Prostate gland (tissue), 2 donors: ENCODE data around the gene NCAM2. TPM values are rescaled to one million over a fixed set of nuclear protein-coding genes. Genes with fewer than 3 reads are reported as not detected.

Experiments
- DNase-seq: peaks from one replicate; pipeline ENCODE4 v3.0.0-alpha.2; 2019; ENCODE audit warnings: low spot score
- H3K27ac ChIP-seq, 2 donors: fragments of 200-600 bp; sonication (generic); 2 replicates each; pipeline ENCODE4 v1.5.1; 2017 to 2019
- H3K27me3 ChIP-seq: fragments of 200-600 bp; sonication (generic); replicated peaks from 2 replicates; pipeline ENCODE4 v1.5.1; 2019; ENCODE audit not compliant: insufficient read depth
- H3K36me3 ChIP-seq, 2 donors: fragments of 200-600 bp; sonication (generic); 1 replicate in 1 of 2; 2 replicates in 1 of 2; pipeline versions ENCODE4 v1.5.1 to v1.8.1; 2017 to 2019
- H3K4me1 ChIP-seq: fragments of 200-600 bp; sonication (generic); replicated peaks from 2 replicates; pipeline ENCODE4 v1.5.1; 2019
- H3K4me3 ChIP-seq, 2 donors: fragments of 200-600 bp; sonication (generic); 2 replicates each; pipeline ENCODE4 v1.5.1; 2017 to 2019
- H3K9me3 ChIP-seq: fragments of 200-600 bp; sonication (generic); 2 replicates; pipeline ENCODE4 v1.5.1; 2017
- POLR2A ChIP-seq: fragments of 450-650 bp; IDR thresholded peaks from one replicate; pipeline ENCODE4 v1.6.1; 2016; ENCODE audit warnings: antibody characterized with exemption, mild to moderate bottlenecking
- POLR2AphosphoS5 ChIP-seq: sonication (generic); formaldehyde crosslinking; IDR thresholded peaks from one replicate; pipeline ENCODE4 v1.6.1; 2017; ENCODE audit warnings: antibody characterized with exemption
- WGBS: methylation state at CpG from one replicate; pipeline ENCODE4 v1.1.5; 2018; 5-methylcytosine and 5-hydroxymethylcytosine counted together
- intact Hi-C: fragments of 100-400 bp; cut with DNase I; formaldehyde crosslinking; loops from one replicate; pipeline ENCODE4 v1.14.2; 2022
- total RNA-seq, 2 donors: library from RNA; depleted of rRNA; stranded (reverse); fragments of >200 nt; gene quantifications; one replicate each; pipeline ENCODE4 v1.1.0, GENCODE V29; 2016
- TF ChIP-seq, protein P1 (sequence below), 4 experiments: fragments of 200-600 bp in 2 of 4; fragments of 450-650 bp in 2 of 4; sonication (generic) in 2 of 4; IDR thresholded peaks; 1 replicate in 3 of 4; 2 replicates in 1 of 4; pipeline ENCODE4 v1.5.1; 2016 to 2019; ENCODE audit warnings: antibody characterized with exemption in 4 of 4, mild to moderate bottlenecking in 2 of 4, moderate library complexity in 2 of 4

Gene NCAM2
- total RNA-seq, 2 donors from 2014 or later: 1.1 to 21.9 TPM

DNA sequence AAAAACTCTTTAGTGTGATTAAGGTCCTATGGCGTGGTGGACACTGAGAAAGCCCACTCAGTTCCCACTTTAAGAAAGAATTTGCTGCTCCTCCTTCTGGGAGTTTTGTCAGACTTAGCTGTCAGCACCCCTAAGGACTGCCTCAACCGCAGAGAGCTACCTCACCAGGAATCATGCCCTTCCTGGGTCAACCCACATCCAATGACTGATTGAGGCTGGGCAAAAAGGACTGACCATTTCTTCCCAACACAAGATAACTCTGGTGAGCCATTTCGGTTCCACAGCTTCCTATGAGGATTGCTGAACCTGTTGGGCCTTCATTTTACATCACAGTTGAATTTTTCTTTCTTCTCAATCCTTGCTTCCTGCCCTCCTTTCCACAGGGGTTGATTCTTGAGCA lies 197.9 kb downstream of the NCAM2 start:
- no peak for TF ChIP-seq POLR2AphosphoS5
- no peak for TF ChIP-seq POLR2A
- TF ChIP-seq, protein P1, sequence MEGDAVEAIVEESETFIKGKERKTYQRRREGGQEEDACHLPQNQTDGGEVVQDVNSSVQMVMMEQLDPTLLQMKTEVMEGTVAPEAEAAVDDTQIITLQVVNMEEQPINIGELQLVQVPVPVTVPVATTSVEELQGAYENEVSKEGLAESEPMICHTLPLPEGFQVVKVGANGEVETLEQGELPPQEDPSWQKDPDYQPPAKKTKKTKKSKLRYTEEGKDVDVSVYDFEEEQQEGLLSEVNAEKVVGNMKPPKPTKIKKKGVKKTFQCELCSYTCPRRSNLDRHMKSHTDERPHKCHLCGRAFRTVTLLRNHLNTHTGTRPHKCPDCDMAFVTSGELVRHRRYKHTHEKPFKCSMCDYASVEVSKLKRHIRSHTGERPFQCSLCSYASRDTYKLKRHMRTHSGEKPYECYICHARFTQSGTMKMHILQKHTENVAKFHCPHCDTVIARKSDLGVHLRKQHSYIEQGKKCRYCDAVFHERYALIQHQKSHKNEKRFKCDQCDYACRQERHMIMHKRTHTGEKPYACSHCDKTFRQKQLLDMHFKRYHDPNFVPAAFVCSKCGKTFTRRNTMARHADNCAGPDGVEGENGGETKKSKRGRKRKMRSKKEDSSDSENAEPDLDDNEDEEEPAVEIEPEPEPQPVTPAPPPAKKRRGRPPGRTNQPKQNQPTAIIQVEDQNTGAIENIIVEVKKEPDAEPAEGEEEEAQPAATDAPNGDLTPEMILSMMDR (IDR thresholded peaks at IDR 0.05): no peak
- Histone ChIP-seq H3K9me3 (no peaks in the 10 kb centered on the region), H3K4me1 (no peaks in the 10 kb centered on the region), H3K4me3 (no peak overlapping the region), H3K27me3 (no peaks in the 10 kb centered on the region), H3K36me3 (no peaks in the 10 kb centered on the region), H3K27ac (no peak overlapping the region)
- WGBS: 86% methylated on average over 3 of the region's 3 CpGs
- no peak for DNase-seq
- intact Hi-C loops: no loop called here

DNA sequence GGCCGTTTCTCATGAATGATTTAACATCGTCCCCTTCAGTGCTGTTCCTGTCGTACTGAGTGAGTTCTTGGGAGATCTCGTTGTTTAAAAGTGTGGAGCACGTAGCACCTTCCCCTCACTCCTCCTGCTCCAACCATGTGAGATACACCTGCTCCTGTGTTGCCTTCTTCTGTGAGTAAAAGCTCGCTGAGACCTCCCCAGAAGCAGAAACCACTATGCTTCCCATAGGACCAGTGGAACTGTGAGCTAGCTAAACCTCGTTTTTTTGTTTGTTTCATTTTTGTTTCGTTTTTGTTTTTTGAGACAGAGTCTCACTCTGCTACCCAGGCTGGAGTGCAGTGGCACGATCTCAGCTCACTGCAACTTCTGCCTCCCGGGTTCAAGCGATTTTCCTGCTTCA lies 198.6 kb downstream of the NCAM2 start:
- WGBS: 93% methylated on average over 11 of the region's 11 CpGs
- TF ChIP-seq POLR2A: no peak
- TF ChIP-seq, protein P1 (IDR thresholded peaks at IDR 0.05): no peak
- TF ChIP-seq POLR2AphosphoS5: no peak
- H3K4me3 ChIP-seq: no peak overlapping the region

DNA sequence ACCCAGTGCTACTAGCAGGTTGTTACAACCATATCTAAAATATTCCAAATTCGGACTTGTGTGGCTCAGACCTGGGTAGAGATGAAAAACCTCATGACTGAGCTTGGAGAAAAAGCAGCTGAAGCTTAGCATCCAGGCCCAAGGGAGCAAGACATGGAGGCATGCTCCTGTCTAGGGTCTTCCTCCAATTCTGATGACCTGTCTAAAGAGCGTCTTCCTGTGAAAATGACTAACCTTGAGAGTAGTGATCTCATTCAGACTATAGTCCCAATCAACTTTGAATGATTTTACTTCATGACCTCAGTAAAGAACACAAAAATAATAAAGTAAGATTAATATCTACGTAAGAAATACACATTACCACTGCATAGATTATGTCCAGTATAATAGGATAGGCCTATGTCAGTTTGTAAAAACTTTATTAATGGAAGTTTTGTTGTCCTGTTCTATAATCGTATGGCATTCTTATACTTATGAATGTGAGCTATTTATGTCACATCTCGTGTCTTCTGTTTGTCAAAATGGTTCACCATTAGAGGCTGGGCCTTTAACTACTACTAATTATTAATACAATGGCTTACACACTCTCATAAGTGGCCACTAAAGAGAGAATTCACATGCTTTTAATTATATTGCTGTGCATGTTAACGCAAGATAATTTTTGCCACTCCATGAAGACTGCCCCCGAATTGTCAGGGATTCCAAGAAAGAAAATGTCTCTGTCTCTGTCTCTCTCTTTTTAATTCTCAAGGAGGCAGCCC lies 201.3 kb downstream of the NCAM2 start:
- DNase-seq: no peak
- Histone ChIP-seq H3K36me3 (no peaks in the 10 kb centered on the region), H3K4me3 (no peak overlapping the region), H3K27me3 (no peaks in the 10 kb centered on the region), H3K4me1 (no peaks in the 10 kb centered on the region), H3K9me3 (no peaks in the 10 kb centered on the region), H3K27ac (no peak overlapping the region)
- TF ChIP-seq POLR2AphosphoS5 (no peak), POLR2A (no peak)
- TF ChIP-seq, protein P1 (IDR thresholded peaks at IDR 0.05): no peak
- intact Hi-C loops: no loop called here
- 83% methylated on average over 7 of the region's 7 CpGs for WGBS

More for the DNA sequence above, 198.6 kb downstream of the NCAM2 start:
- intact Hi-C loops: no loop called here
- Histone ChIP-seq H3K9me3 (no peaks in the 10 kb centered on the region), H3K27ac (no peak overlapping the region), H3K36me3 (no peaks in the 10 kb centered on the region), H3K27me3 (no peaks in the 10 kb centered on the region), H3K4me1 (no peaks in the 10 kb centered on the region)
- no peak for DNase-seq

DNA sequence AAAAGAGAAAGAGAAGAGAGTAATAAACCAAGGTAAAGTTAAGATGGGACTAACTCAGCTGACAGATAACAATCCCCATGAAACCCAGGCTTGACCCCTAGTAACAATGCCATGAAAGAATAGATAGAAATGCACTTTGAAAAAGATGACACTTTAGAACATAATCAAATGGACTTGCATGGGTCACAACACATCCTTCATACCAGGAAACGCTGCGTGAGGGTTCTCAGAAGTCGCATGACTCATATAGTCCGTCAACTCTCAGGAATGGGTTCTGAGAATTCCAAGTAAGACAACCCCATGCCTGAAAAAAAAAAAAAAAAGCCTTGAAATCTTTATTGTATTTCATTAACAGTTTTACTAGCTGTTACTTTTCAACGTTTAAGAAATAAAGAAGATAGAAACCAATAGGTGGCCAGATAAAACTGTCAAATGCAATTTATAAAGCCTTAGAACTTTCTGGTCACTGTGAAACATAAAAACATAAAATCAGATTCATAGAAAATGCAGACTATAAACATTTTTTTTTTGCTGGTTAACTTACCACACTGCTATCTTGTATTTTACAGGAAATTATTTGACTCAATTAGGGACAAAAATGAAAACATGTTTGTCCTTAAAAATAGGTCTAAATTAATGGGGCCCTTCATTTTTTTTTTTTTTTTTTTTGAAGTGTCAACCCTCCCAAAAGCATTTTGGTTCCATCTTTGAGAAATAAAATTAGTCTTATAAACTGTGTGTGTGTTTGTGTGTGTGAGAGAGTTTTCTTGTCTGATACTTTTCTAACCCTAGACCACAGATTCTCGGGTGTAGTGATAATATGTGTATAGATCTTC lies 202.1 kb downstream of the NCAM2 start:
- no peak overlapping the region for H3K27ac ChIP-seq
- H3K4me3 ChIP-seq: no peak overlapping the region
- intact Hi-C loops: no loop called here
- H3K27me3 ChIP-seq: no peaks in the 10 kb centered on the region
- 56% methylated on average over 6 of the region's 6 CpGs for WGBS
- DNase-seq: no peak
- no peaks in the 10 kb centered on the region for H3K36me3 ChIP-seq
- no peaks in the 10 kb centered on the region for H3K9me3 ChIP-seq
- TF ChIP-seq POLR2AphosphoS5 (no peak), POLR2A (no peak)
- TF ChIP-seq, protein P1 (IDR thresholded peaks at IDR 0.05): no peak
- no peaks in the 10 kb centered on the region for H3K4me1 ChIP-seq
